Activated T-helper 1 cell treated with anti-CD3 and anti-CD28 coated beads, Interleukin-2, amount 50 U/mL, for 16 hours (primary cell): Measurements from ENCODE around the gene CPNE9.

Source experiments
- DNase-seq, 2 donors: peaks; one replicate each; pipeline ENCODE4 v3.0.0-alpha.2; 2020; ENCODE audit warnings: low read depth in 1 of 2, low spot score in 1 of 2

CPNE9 gene

GRCh38 chr3:9686703-9687102 lies 16.9 kb upstream of the CPNE9 start:
- no peak for DNase-seq

GRCh38 chr3:9687514-9687913 lies 16.1 kb upstream of the CPNE9 start:
- no peak for DNase-seq

- no peak for DNase-seq
Observed at GRCh38 chr3:9688961-9689360, 14.7 kb upstream of the CPNE9 start.

GRCh38 chr3:9689757-9690156 lies 13.9 kb upstream of the CPNE9 start:
- DNase-seq, result no peak

- no peak for DNase-seq
Observed at GRCh38 chr3:9690451-9691450, 12.9 kb upstream of the CPNE9 start.

GRCh38 chr3:9691636-9692035 lies 12.0 kb upstream of the CPNE9 start:
- no peak for DNase-seq

GRCh38 chr3:9692416-9692815 lies 11.2 kb upstream of the CPNE9 start:
- DNase-seq, result no peak

GRCh38 chr3:9695345-9695744 lies 8.3 kb upstream of the CPNE9 start:
- no peak for DNase-seq

- no peak for DNase-seq
Observed at GRCh38 chr3:9695746-9696145, 7.9 kb upstream of the CPNE9 start.

GRCh38 chr3:9696480-9697220 lies 7.0 kb upstream of the CPNE9 start:
- no peak for DNase-seq

GRCh38 chr3:9697892-9698291 lies 5.7 kb upstream of the CPNE9 start:
- DNase-seq, result no peak

GRCh38 chr3:9698293-9698692 lies 5.3 kb upstream of the CPNE9 start:
- DNase-seq, result no peak

GRCh38 chr3:9700536-9700935 lies 3.1 kb upstream of the CPNE9 start:
- no peak for DNase-seq

GRCh38 chr3:9701006-9701405 lies 2.6 kb upstream of the CPNE9 start:
- DNase-seq, result no peak

GRCh38 chr3:9701711-9702110 lies 1.9 kb upstream of the CPNE9 start:
- no peak for DNase-seq

- no peak for DNase-seq
Observed at GRCh38 chr3:9703240-9703639, 393 bp upstream of the CPNE9 start.

- DNase-seq, result no peak
Observed at GRCh38 chr3:9704347-9705322, 1.0 kb downstream of the CPNE9 start.

GRCh38 chr3:9710174-9710739 lies 6.6 kb downstream of the CPNE9 start:
- no peak for DNase-seq

- DNase-seq, result no peak
Observed at GRCh38 chr3:9712415-9712814, 8.8 kb downstream of the CPNE9 start.

- no peak for DNase-seq
Observed at GRCh38 chr3:9713142-9713541, 9.5 kb downstream of the CPNE9 start.

GRCh38 chr3:9715136-9715535 lies 11.5 kb downstream of the CPNE9 start:
- DNase-seq, result no peak
